Mesendoderm (in vitro differentiated cells): ENCODE results near the gene SF3B6.

ENCODE experiments used
- DNase-seq: peaks from one replicate; pipeline ENCODE4 v3.0.0; 2013
- H2AK5ac ChIP-seq: 2 replicates; pipeline ENCODE4 v1.6.1; 2013; ENCODE audit warnings: low read length, inconsistent platforms
- H2BK120ac ChIP-seq: 2 replicates; pipeline ENCODE4 v1.6.1; 2013; ENCODE audit warnings: low read depth, mild to moderate bottlenecking, low read length, moderate library complexity, mixed read lengths
- H2BK15ac ChIP-seq: replicated peaks from 2 replicates; pipeline ENCODE4 v1.6.1; 2013; ENCODE audit warnings: low read depth, mild to moderate bottlenecking, moderate library complexity
- H2BK5ac ChIP-seq: 2 replicates; pipeline ENCODE4 v1.6.1; 2013; ENCODE audit warnings: low read length, inconsistent platforms
- H3K18ac ChIP-seq: 2 replicates; pipeline ENCODE4 v1.6.1; 2013; ENCODE audit warnings: mild to moderate bottlenecking, low read length, mixed read lengths
- H3K23ac ChIP-seq: one replicate; pipeline ENCODE4 v1.6.1; 2013; ENCODE audit warnings: low read length
- H3K27ac ChIP-seq: 2 replicates; pipeline ENCODE4 v1.5.1; 2013; ENCODE audit warnings: low read depth, mild to moderate bottlenecking, inconsistent platforms, low read length, moderate library complexity
- H3K27me3 ChIP-seq: 2 replicates; pipeline ENCODE4 v1.6.1; 2013; ENCODE audit warnings: low read length, control low read depth, mild to moderate bottlenecking, inconsistent platforms; ENCODE audit not compliant: insufficient read depth, poor library complexity
- H3K36me3 ChIP-seq: 2 replicates; pipeline ENCODE4 v1.6.1; 2013; ENCODE audit warnings: low read length, inconsistent platforms; ENCODE audit not compliant: control insufficient read depth, insufficient read depth
- H3K4ac ChIP-seq: one replicate; pipeline ENCODE4 v1.6.1; 2013; ENCODE audit warnings: low read depth, mild to moderate bottlenecking, low read length, moderate library complexity
- H3K4me1 ChIP-seq: 2 replicates; pipeline ENCODE4 v1.6.1; 2013; ENCODE audit warnings: low read depth, low read length, inconsistent platforms; ENCODE audit not compliant: control insufficient read depth
- H3K4me2 ChIP-seq: 2 replicates; pipeline ENCODE4 v1.6.1; 2013; ENCODE audit warnings: low read length
- H3K4me3 ChIP-seq: 2 replicates; pipeline ENCODE4 v1.5.1; 2013; ENCODE audit warnings: mild to moderate bottlenecking, low read length
- H3K56ac ChIP-seq: one replicate; pipeline ENCODE4 v1.6.1; 2013; ENCODE audit warnings: low read length
- H3K79me1 ChIP-seq: 2 replicates; pipeline ENCODE4 v1.6.1; 2013; ENCODE audit warnings: low read length, inconsistent platforms
- H3K79me2 ChIP-seq: 2 replicates; pipeline ENCODE4 v1.6.1; 2013; ENCODE audit warnings: mild to moderate bottlenecking, low read length; ENCODE audit not compliant: control insufficient read depth, insufficient read depth
- H3K9ac ChIP-seq: 2 replicates; pipeline ENCODE4 v1.6.1; 2013; ENCODE audit warnings: low read length, inconsistent platforms
- H4K5ac ChIP-seq: one replicate; pipeline ENCODE4 v1.6.1; 2013; ENCODE audit warnings: low read length
- H4K8ac ChIP-seq: one replicate; pipeline ENCODE4 v1.6.1; 2013; ENCODE audit warnings: low read depth, mild to moderate bottlenecking, control low read depth, low read length, moderate library complexity
- WGBS: extraction: QIAGEN DNeasy Blood & Tissue Kit; methylation state at CpG from one replicate; pipeline ENCODE4 v1.1.7; 2013; ENCODE audit warnings: low lambda C conversion rate, missing lambda C conversion rate; ENCODE audit not compliant: insufficient coverage; ENCODE audit errors: extremely low coverage; 5-methylcytosine and 5-hydroxymethylcytosine counted together

The SF3B6 gene

DNA sequence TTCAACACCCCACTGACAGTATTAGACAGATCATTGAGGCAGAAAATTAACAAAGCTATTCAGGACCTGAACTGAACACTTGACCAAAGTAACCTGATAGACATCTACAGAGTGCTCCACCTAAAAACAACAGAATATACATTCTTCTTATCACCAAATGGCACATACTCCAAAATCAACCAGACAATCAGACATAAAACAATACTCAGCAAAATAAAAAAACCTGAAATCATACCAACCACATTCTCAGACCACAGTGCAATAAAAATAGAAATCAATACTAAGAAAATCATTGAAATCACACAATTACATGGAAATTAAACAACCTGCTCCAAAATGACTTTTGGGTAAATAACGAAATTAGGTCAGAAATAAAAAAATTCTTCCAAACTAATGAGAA is 31.2 kb upstream of the SF3B6 start:
- no peaks in the 10 kb centered on the region for H3K4me1 ChIP-seq
- no peaks in the 10 kb centered on the region for H3K36me3 ChIP-seq
- H3K79me1 ChIP-seq = no peaks in the 10 kb centered on the region
- H4K5ac ChIP-seq = no peak overlapping the region
- no peak overlapping the region for H3K56ac ChIP-seq
- H3K4ac ChIP-seq = no peak overlapping the region
- no peak overlapping the region for H3K23ac ChIP-seq
- H3K18ac ChIP-seq = no peak overlapping the region
- no peak overlapping the region for H2BK15ac ChIP-seq
- no peak overlapping the region for H3K4me3 ChIP-seq
- no CpG with 5 or more reads among the region's 1 CpG for WGBS
- DNase-seq = no peak
- H4K8ac ChIP-seq = no peak overlapping the region
- H3K27ac ChIP-seq = no peak overlapping the region
- no peak overlapping the region for H3K4me2 ChIP-seq
- H3K9ac ChIP-seq = no peak overlapping the region
- no peak overlapping the region for H2BK5ac ChIP-seq
- no peaks in the 10 kb centered on the region for H3K27me3 ChIP-seq
- no peaks in the 10 kb centered on the region for H3K79me2 ChIP-seq
- H2BK120ac ChIP-seq = no peak overlapping the region
- no peak overlapping the region for H2AK5ac ChIP-seq

DNA sequence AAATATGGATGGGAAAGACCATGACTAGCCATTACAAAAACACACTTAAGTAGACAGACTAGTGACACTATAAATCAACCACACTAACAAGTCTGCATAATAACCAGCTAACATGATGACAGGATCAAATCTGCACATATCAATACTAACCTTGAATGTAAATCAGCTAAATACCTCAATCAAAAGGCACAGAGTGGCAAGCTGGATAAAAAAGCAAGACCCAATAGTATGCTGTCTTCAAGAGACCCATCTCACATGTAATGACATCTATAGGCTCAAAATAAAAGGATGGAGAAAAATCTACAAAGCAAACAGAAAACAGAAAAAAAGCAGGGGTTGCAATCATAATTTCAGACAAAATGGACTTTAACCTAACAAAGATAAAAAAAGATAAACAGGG is 30.7 kb upstream of the SF3B6 start:
- no peak overlapping the region for H3K56ac ChIP-seq
- no peak for DNase-seq
- H2BK5ac ChIP-seq = no peak overlapping the region

DNA sequence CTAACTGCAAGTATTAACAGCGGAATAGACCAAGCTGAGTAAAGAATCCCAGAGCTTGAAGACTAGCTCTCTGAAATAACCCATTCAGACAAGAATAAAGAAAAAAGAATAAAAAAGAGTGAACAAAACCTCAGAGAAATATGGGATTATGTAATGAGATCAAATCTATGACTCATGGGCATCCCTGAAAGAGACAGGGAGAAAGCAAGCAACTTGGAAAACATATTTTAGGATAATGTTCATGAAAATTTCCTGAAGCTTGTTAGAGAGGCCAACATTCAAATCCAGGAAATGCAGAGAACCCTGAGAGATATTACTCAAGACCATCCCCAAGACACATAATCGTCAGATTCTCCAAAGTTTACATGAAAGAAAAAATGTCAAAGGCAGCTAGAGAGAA is 29.7 kb upstream of the SF3B6 start:
- H2BK120ac ChIP-seq = no peak overlapping the region
- WGBS = no CpG with 5 or more reads among the region's 2 CpGs

More for the DNA sequence above, 30.7 kb upstream of the SF3B6 start:
- Histone ChIP-seq H4K5ac (no peak overlapping the region), H3K36me3 (no peaks in the 10 kb centered on the region), H3K4ac (no peak overlapping the region), H3K27ac (no peak overlapping the region), H3K23ac (no peak overlapping the region), H3K9ac (no peak overlapping the region), H3K4me1 (no peaks in the 10 kb centered on the region), H3K4me2 (no peak overlapping the region), H3K79me1 (no peaks in the 10 kb centered on the region), H2BK120ac (no peak overlapping the region), H2BK15ac (no peak overlapping the region), H3K27me3 (no peaks in the 10 kb centered on the region), H4K8ac (no peak overlapping the region), H2AK5ac (no peak overlapping the region), H3K79me2 (no peaks in the 10 kb centered on the region), H3K18ac (no peak overlapping the region), H3K4me3 (no peak overlapping the region)

DNA sequence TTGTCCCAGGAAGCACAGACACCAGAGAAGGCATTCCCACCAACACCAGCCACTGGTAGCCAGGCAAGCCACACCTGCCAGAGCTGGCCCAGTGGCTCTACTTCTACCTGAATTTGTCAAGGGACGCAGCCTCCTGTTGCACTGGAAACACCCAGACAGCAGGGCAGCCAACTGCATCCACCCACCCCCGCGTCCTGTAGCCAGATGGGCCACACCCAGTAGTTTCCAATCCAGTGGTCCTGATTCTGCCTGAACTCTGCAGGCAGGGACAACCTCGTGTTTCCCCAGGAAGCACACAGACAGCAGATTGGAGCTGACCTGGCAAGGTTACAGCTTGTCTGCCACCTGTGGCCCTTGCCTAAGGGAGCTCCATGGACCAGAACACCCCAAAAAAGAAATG is 28.8 kb upstream of the SF3B6 start:
- Histone ChIP-seq H3K4me3 (no peak overlapping the region), H3K9ac (no peak overlapping the region), H3K79me1 (no peaks in the 10 kb centered on the region), H3K56ac (no peak overlapping the region), H3K4me1 (no peaks in the 10 kb centered on the region), H3K27ac (no peak overlapping the region), H3K4ac (no peak overlapping the region), H4K5ac (no peak overlapping the region), H3K36me3 (no peaks in the 10 kb centered on the region), H2BK120ac (no peak overlapping the region), H3K27me3 (no peaks in the 10 kb centered on the region), H2AK5ac (no peak overlapping the region), H4K8ac (no peak overlapping the region), H3K79me2 (no peaks in the 10 kb centered on the region), H2BK5ac (no peak overlapping the region), H3K18ac (no peak overlapping the region), H2BK15ac (no peak overlapping the region), H3K23ac (no peak overlapping the region), H3K4me2 (no peak overlapping the region)
- WGBS = no CpG with 5 or more reads among the region's 4 CpGs
- DNase-seq = no peak

More for the DNA sequence above, 29.7 kb upstream of the SF3B6 start:
- no peak overlapping the region for H3K4me3 ChIP-seq
- no peak overlapping the region for H3K27ac ChIP-seq
- no peak overlapping the region for H3K4ac ChIP-seq
- no peak overlapping the region for H3K4me2 ChIP-seq
- H3K56ac ChIP-seq = no peak overlapping the region
- H3K23ac ChIP-seq = no peak overlapping the region
- H3K27me3 ChIP-seq = no peaks in the 10 kb centered on the region
- H2AK5ac ChIP-seq = no peak overlapping the region
- no peaks in the 10 kb centered on the region for H3K79me1 ChIP-seq
- DNase-seq = no peak
- H3K18ac ChIP-seq = no peak overlapping the region
- no peaks in the 10 kb centered on the region for H3K79me2 ChIP-seq
- H3K4me1 ChIP-seq = no peaks in the 10 kb centered on the region
- no peak overlapping the region for H4K8ac ChIP-seq
- no peak overlapping the region for H2BK5ac ChIP-seq
- no peak overlapping the region for H3K9ac ChIP-seq
- no peak overlapping the region for H2BK15ac ChIP-seq
- H4K5ac ChIP-seq = no peak overlapping the region
- H3K36me3 ChIP-seq = no peaks in the 10 kb centered on the region

DNA sequence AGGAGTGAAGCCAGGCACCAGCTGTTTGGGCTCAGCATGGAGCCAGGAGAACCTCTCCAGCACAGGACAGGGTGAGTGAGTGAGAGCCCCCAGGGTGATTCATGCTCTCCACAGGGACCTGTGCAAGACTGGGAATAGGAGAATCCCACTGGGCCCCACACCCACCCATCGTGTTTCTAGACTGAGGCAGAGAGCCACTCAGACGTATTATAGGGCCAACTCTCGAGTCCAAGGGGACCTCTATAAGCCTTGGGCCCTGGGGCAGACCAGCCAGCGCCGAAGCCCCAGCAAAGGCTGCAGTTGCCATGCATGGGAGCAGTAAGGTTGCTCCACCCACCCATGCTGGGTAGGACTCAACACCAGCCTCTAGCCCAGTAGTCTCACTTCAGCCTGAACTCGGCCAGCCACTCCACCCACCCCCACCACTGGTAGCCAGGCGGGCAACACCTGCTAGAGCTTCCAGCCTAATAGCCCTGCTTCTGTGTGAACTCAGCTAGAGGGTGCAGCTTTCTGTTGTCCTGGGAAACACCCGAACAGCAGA is 28.1 kb upstream of the SF3B6 start:
- H3K23ac ChIP-seq = no peak overlapping the region
- no peak overlapping the region for H2BK120ac ChIP-seq
- no peak overlapping the region for H2BK15ac ChIP-seq
- no peak overlapping the region for H3K4ac ChIP-seq
- H3K36me3 ChIP-seq = no peaks in the 10 kb centered on the region
- H2BK5ac ChIP-seq = no peak overlapping the region
- no peak overlapping the region for H3K4me3 ChIP-seq
- H3K79me2 ChIP-seq = no peaks in the 10 kb centered on the region
- H3K9ac ChIP-seq = no peak overlapping the region
- no peak overlapping the region for H3K27ac ChIP-seq
- H3K56ac ChIP-seq = no peak overlapping the region
- no peak overlapping the region for H3K4me2 ChIP-seq
- no peak overlapping the region for H2AK5ac ChIP-seq
- no peaks in the 10 kb centered on the region for H3K4me1 ChIP-seq
- no peak overlapping the region for H4K8ac ChIP-seq
- no peaks in the 10 kb centered on the region for H3K79me1 ChIP-seq
- H3K27me3 ChIP-seq = no peaks in the 10 kb centered on the region
- H3K18ac ChIP-seq = no peak overlapping the region
- WGBS = no CpG with 5 or more reads among the region's 8 CpGs
- DNase-seq = no peak
- H4K5ac ChIP-seq = no peak overlapping the region

DNA sequence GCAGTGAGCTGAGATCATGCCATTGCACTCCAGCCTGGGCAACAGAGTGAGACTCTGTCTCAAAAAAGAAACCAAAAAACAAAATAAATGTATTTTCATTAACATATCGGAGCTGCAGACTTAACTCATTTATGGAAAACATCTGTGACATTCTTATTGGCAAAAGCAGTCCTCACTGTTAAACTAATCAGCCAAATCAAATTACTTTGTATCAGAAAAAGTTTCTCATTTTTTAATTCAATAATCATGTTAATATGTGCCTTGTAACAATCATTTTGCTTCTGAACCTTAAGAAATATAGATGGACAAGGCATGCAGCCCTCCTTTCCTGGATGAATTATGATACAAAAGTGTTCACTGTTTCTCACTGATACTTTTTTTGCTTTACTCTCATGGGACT is 26.6 kb upstream of the SF3B6 start:
- no peak overlapping the region for H3K4me3 ChIP-seq
- no peak overlapping the region for H3K4ac ChIP-seq
- no peak overlapping the region for H2AK5ac ChIP-seq
- no peak overlapping the region for H4K8ac ChIP-seq
- H3K27ac ChIP-seq = no peak overlapping the region
- H3K36me3 ChIP-seq = no peaks in the 10 kb centered on the region
- H3K9ac ChIP-seq = no peak overlapping the region
- DNase-seq = no peak
- no peaks in the 10 kb centered on the region for H3K27me3 ChIP-seq
- no peak overlapping the region for H3K4me2 ChIP-seq
- no peak overlapping the region for H3K18ac ChIP-seq
- no peak overlapping the region for H3K23ac ChIP-seq
- no peak overlapping the region for H3K56ac ChIP-seq
- H2BK120ac ChIP-seq = no peak overlapping the region
- no peak overlapping the region for H2BK5ac ChIP-seq
- no CpG with 5 or more reads among the region's 1 CpG for WGBS
- no peak overlapping the region for H2BK15ac ChIP-seq
- no peaks in the 10 kb centered on the region for H3K79me1 ChIP-seq
- H3K79me2 ChIP-seq = no peaks in the 10 kb centered on the region
- H4K5ac ChIP-seq = no peak overlapping the region
- H3K4me1 ChIP-seq = no peaks in the 10 kb centered on the region
